K562 (cell line): Measurements from ENCODE around the gene DGUOK. TPM values are rescaled to one million over a fixed set of nuclear protein-coding genes. Genes with fewer than 3 reads are reported as not detected.

Experiments
- ATAC-seq: fragments of 200-7000 bp; cut with Tn5 transposase; 3 replicates; pipeline ENCODE4 v1.9.1; 2020; ENCODE audit warnings: moderate library complexity
- BruUV-seq: library from RNA; stranded (reverse); fragments of 400-500 nt; replicated peaks from 2 replicates; lab custom pipeline; 2021; lab: Mats Ljungman, UMichigan
- CTCF ChIA-PET: fragments of 300-600 bp; formaldehyde crosslinking; extraction: SDS; loops from one replicate; lab custom pipeline; 2021; ENCODE audit warnings: low intra/inter-chr PET ratio; lab: Yijun Ruan, JAX
- POLR2A ChIA-PET: fragments of 300-600, 350-650 bp; sonication (Branson Sonifier 250); formaldehyde crosslinking; extraction: SDS; loops from one replicate; lab custom pipeline; 2021; ENCODE audit warnings: antibody characterized with exemption, inconsistent platforms; lab: Yijun Ruan, JAX
- DNase-seq, 4 experiments: peaks; one replicate each; pipeline versions ENCODE4 v3.0.0 to v3.0.0-alpha.2; 2011 to 2018; ENCODE audit warnings: low spot score in 3 of 4, mixed read lengths in 3 of 4; ENCODE audit errors: extremely low read depth in 1 of 4
- FAIRE-seq: peaks from 2 replicates; lab custom pipeline; 2011; peaks lifted over from hg19 to GRCh38; lab: Jason Lieb, UNC
- H2AFZ ChIP-seq: 2 replicates; pipeline ENCODE4 v1.6.0; 2011; ENCODE audit warnings: low read depth, low read length, control low read depth, inconsistent platforms
- H3K27ac ChIP-seq: fragments of 200-600 bp; 3 replicates; pipeline ENCODE4 v1.8.0; 2011; ENCODE audit warnings: low read depth, mild to moderate bottlenecking, control low read depth, inconsistent platforms, low read length, moderate library complexity, mixed read lengths; ENCODE audit errors: extremely low read depth
- H3K27me3 ChIP-seq, 2 experiments: fragments of 300-600 bp in 1 of 2; 2 replicates in 1 of 2; 3 replicates in 1 of 2; pipeline versions ENCODE4 v1.6.0 to v1.8.0; 2011; ENCODE audit warnings: inconsistent platforms in 2 of 2, low read length in 2 of 2, mild to moderate bottlenecking in 1 of 2, mixed read lengths in 1 of 2, moderate library complexity in 1 of 2; ENCODE audit not compliant: control insufficient read depth in 2 of 2, insufficient read depth in 2 of 2
- H3K36me3 ChIP-seq: fragments of 300-600 bp; 3 replicates; pipeline ENCODE4 v1.8.0; 2011; ENCODE audit warnings: mild to moderate bottlenecking, low read length, inconsistent platforms; ENCODE audit not compliant: control insufficient read depth, insufficient read depth
- H3K4me1 ChIP-seq, 2 experiments: fragments of 200-600 bp in 1 of 2; replicated peaks in 1 of 2; 2 replicates in 1 of 2; 3 replicates in 1 of 2; pipeline versions ENCODE4 v1.5.1 to v1.8.0; 2011; ENCODE audit warnings: inconsistent platforms in 2 of 2, low read length in 2 of 2, mild to moderate bottlenecking in 1 of 2, mixed read lengths in 1 of 2, moderate library complexity in 1 of 2; ENCODE audit not compliant: control insufficient read depth in 2 of 2, insufficient read depth in 2 of 2
- H3K4me2 ChIP-seq: 2 replicates; pipeline ENCODE4 v1.6.1; 2011; ENCODE audit warnings: low read length, control low read depth, inconsistent platforms, mixed read lengths; ENCODE audit not compliant: insufficient read depth
- H3K4me3 ChIP-seq: fragments of 200-600 bp; sonication (generic), shearing (Covaris generic); 2 replicates; pipeline ENCODE4 v1.5.1; 2016; ENCODE audit warnings: control low read depth, inconsistent platforms
- H3K79me2 ChIP-seq: fragments of 200-600 bp; 3 replicates; pipeline ENCODE4 v1.8.0; 2011; ENCODE audit warnings: low read length, inconsistent platforms; ENCODE audit not compliant: control insufficient read depth, insufficient read depth
- H3K9ac ChIP-seq, 2 experiments: 2 replicates each; pipeline versions ENCODE4 v1.6.0 to v1.6.1; 2011; ENCODE audit warnings: low read depth in 2 of 2, low read length in 2 of 2, control low read depth in 1 of 2, inconsistent platforms in 1 of 2, mild to moderate bottlenecking in 1 of 2, mixed read lengths in 1 of 2; ENCODE audit not compliant: insufficient read depth in 1 of 2
- H3K9me1 ChIP-seq: one replicate; pipeline ENCODE4 v1.6.0; 2011; ENCODE audit warnings: inconsistent platforms, mild to moderate bottlenecking, low read length, moderate library complexity; ENCODE audit not compliant: control insufficient read depth, insufficient read depth
- H3K9me3 ChIP-seq: replicated peaks from 2 replicates; pipeline ENCODE4 v1.5.1; 2011; ENCODE audit warnings: low read depth, low read length, inconsistent platforms; ENCODE audit not compliant: control insufficient read depth, insufficient read depth
- H4K20me1 ChIP-seq: replicated peaks from 2 replicates; pipeline ENCODE4 v1.6.1; 2011; ENCODE audit warnings: low read length, inconsistent platforms, mixed read lengths; ENCODE audit not compliant: control insufficient read depth, insufficient read depth
- BCOR ChIP-seq: fragments of 450-650 bp; IDR thresholded peaks from 2 replicates; pipeline ENCODE4 v1.6.1; 2016
- KLF10 ChIP-seq: fragments of 250-450 bp; sonication (Bioruptor Pico); IDR thresholded peaks from 2 replicates; pipeline ENCODE4 v1.6.1; 2021; ENCODE audit warnings: matching md5 sums
- MEF2A ChIP-seq: IDR thresholded peaks from 2 replicates; pipeline ENCODE4 v1.6.1; 2011; ENCODE audit warnings: low read depth, mild to moderate bottlenecking, low read length, moderate library complexity; ENCODE audit not compliant: control insufficient read depth
- NR3C1 ChIP-seq: sonication (generic); formaldehyde crosslinking; IDR thresholded peaks from 2 replicates; pipeline ENCODE4 v1.8.1; 2022; ENCODE audit warnings: missing genetic modification reagents
- POLR2AphosphoS5 ChIP-seq: IDR thresholded peaks from 2 replicates; pipeline ENCODE4 v1.6.1; 2011; ENCODE audit warnings: mild to moderate bottlenecking, low read depth, low read length, moderate library complexity; ENCODE audit not compliant: control insufficient read depth, insufficient read depth
- PRPF4 ChIP-seq: fragments of 200-400 bp; formaldehyde crosslinking; IDR thresholded peaks from one replicate; pipeline ENCODE4 v1.6.1; 2017; ENCODE audit warnings: low read length, low read depth, mild to moderate bottlenecking; ENCODE audit not compliant: insufficient read depth, poor library complexity, severe bottlenecking
- RBM22 ChIP-seq: fragments of 200-400 bp; formaldehyde crosslinking; IDR thresholded peaks from 2 replicates; pipeline ENCODE4 v1.6.1; 2018; ENCODE audit warnings: low read length, low read depth; ENCODE audit not compliant: poor library complexity, severe bottlenecking
- RBM25 ChIP-seq: fragments of 200-400 bp; formaldehyde crosslinking; IDR thresholded peaks from 2 replicates; pipeline ENCODE4 v1.6.1; 2018; ENCODE audit warnings: low read length, low read depth, moderate library complexity; ENCODE audit not compliant: severe bottlenecking
- SPI1 ChIP-seq: IDR thresholded peaks from 2 replicates; pipeline ENCODE4 v1.6.1; 2011; ENCODE audit warnings: low read depth, low read length, control low read depth, borderline replicate concordance
- ZNF354B ChIP-seq: fragments of 250-450 bp; sonication (Bioruptor Pico); IDR thresholded peaks from 2 replicates; pipeline ENCODE4 v1.4.0; 2020
- WGBS: fragments of 100-300 bp; shearing (Covaris generic); methylation state at CpG from one replicate; pipeline ENCODE4 v1.1.6; 2016; ENCODE audit warnings: low coverage, mixed read lengths; ENCODE audit not compliant: insufficient coverage; ENCODE audit errors: missing lambda C conversion rate; 5-methylcytosine and 5-hydroxymethylcytosine counted together
- in situ Hi-C: fragments of 300-500 bp; cut with MboI; formaldehyde crosslinking; loops from 4 replicates; pipeline ENCODE4 v1.15.0; 2018; ENCODE audit warnings: inconsistent platforms, mixed read lengths
- intact Hi-C: fragments of 100-400 bp; cut with micrococcal nuclease; formaldehyde crosslinking; loops from 2 replicates; pipeline ENCODE4 v1.14.2; 2022
- polyA plus RNA-seq, 8 experiments: library from polyadenylated mRNA; depleted of rRNA in 4 of 8; stranded (reverse) in 5 of 8; unstranded in 3 of 8; fragments of >200 nt; fragmentation: Nextera tagmentation in 2 of 8; fragmentation: Illumina TruSeq in 1 of 8; extraction: Ambion mirVana in 2 of 8; extraction: Trizol in 1 of 8; gene quantifications; 2 replicates each; pipeline versions ENCODE4 v1.2.1 to v1.2.3, GENCODE V29; 2011 to 2014; ENCODE audit warnings: inconsistent platforms in 1 of 8, missing spikeins in 1 of 8
- total RNA-seq, 7 experiments: library from RNA; depleted of rRNA in 6 of 7; stranded (reverse); fragments of >200 nt in 6 of 7; fragmentation: Illumina TruSeq in 2 of 7; extraction: Trizol in 2 of 7; gene quantifications; 2 replicates each; pipeline versions ENCODE4 v1.2.1 to v1.2.3, GENCODE V29; 2011 to 2021; ENCODE audit warnings: low replicate concordance in 1 of 7
- TF ChIP-seq, protein P1 (sequence below), 2 experiments: fragments of 150-350 bp in 1 of 2; IDR thresholded peaks; 2 replicates each; pipeline ENCODE4 v1.6.1; 2012 to 2016; ENCODE audit warnings: low read depth in 2 of 2, low read length in 2 of 2, mild to moderate bottlenecking in 1 of 2, moderate library complexity in 1 of 2
- TF ChIP-seq, protein P2 (sequence below): sonication (generic); formaldehyde crosslinking; IDR thresholded peaks from 2 replicates; pipeline ENCODE4 v1.8.0; 2022; ENCODE audit warnings: mild to moderate bottlenecking, low read depth, missing genetic modification reagents

Gene DGUOK
- total and polyA plus RNA-seq, 9 of the 15 experiments (the other 6 are each of a cell fraction or from before 2014, with no cell fraction given) = 67.0 to 288 (median 126) TPM

DNA sequence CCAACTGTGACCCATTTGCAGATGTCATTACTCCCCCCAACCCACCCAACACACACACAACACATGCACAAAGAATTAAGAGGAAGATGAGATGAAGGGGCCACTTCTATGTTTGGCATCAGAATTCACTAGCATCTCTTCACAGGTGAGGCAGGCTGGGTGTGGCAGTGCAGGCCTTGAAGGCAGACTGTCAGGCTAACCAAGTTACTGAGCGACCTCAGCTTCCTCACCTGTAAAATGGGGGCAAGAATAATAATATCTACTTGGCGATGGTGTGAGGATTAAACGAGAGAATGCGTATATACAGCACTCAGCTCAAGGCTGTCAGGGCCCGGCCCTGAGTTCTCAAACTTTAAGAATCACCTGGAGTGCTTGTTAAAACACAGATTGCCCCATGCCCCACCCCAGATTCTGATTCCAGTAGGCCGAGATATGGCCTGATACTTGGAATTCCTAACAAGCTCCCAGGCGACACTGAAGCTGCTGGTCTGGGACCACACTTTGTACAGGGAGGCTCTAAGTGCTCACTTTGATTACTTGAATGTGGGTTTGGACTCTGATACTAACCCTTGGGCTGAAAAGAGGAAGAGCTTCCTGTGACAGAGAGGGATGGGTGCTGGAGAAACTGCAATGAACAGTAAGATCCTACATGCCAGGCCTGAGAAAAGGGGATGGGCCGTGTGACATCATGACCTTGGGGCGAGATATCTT, 32.8 kb upstream of the DGUOK start:
- Histone ChIP-seq H3K27me3 (no peaks in the 10 kb centered on the region; a peak in 1 of 5 replicates), H2AFZ (no peak overlapping the region), H3K79me2 (no peaks in the 10 kb centered on the region), H3K9ac (no peak overlapping the region), H3K4me3 (no peak overlapping the region), H3K4me2 (no peak overlapping the region), H4K20me1 (no peaks in the 10 kb centered on the region), H3K36me3 (no peaks in the 10 kb centered on the region), H3K9me3 (no peaks in the 10 kb centered on the region; the same call in 1 of the 2 replicates), H3K4me1 (peaks cover 0 to 10% of the 10 kb centered on the region in 2 experiments; a peak in 1 of 5 replicates)
- POLR2A ChIA-PET = interaction anchor here (0.7 to 1.2 kb wide), 2 partner anchors 94 to 661 kb away, joined by 3 read pairs; partner anchors contain the start of gene PRADC1
- 27% methylated on average over 9 of the region's 9 CpGs for WGBS
- no TSS peak for BruUV-seq
- in situ Hi-C loops = no loop called here
- DNase-seq = no peak
- CTCF ChIA-PET = no interaction called here
- intact Hi-C loops = no loop called here
- FAIRE-seq = no peak
- ATAC-seq = no peak
- peak; percentile 82 for TF ChIP-seq SPI1
- TF ChIP-seq ZNF354B (CRISPR knock-in tag) = no peak
- no peak for TF ChIP-seq RBM22
- no peak for TF ChIP-seq NR3C1 (CRISPR knock-in tag)
- peak; percentile 26; the same call in 1 of the 2 replicates for TF ChIP-seq BCOR
- TF ChIP-seq POLR2AphosphoS5 = no peak
- TF ChIP-seq MEF2A = no peak
- TF ChIP-seq, protein P1, sequence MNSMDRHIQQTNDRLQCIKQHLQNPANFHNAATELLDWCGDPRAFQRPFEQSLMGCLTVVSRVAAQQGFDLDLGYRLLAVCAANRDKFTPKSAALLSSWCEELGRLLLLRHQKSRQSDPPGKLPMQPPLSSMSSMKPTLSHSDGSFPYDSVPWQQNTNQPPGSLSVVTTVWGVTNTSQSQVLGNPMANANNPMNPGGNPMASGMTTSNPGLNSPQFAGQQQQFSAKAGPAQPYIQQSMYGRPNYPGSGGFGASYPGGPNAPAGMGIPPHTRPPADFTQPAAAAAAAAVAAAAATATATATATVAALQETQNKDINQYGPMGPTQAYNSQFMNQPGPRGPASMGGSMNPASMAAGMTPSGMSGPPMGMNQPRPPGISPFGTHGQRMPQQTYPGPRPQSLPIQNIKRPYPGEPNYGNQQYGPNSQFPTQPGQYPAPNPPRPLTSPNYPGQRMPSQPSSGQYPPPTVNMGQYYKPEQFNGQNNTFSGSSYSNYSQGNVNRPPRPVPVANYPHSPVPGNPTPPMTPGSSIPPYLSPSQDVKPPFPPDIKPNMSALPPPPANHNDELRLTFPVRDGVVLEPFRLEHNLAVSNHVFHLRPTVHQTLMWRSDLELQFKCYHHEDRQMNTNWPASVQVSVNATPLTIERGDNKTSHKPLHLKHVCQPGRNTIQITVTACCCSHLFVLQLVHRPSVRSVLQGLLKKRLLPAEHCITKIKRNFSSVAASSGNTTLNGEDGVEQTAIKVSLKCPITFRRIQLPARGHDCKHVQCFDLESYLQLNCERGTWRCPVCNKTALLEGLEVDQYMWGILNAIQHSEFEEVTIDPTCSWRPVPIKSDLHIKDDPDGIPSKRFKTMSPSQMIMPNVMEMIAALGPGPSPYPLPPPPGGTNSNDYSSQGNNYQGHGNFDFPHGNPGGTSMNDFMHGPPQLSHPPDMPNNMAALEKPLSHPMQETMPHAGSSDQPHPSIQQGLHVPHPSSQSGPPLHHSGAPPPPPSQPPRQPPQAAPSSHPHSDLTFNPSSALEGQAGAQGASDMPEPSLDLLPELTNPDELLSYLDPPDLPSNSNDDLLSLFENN (IDR thresholded peaks at IDR 0.05; ENCODE audit: low read depth in 2 of 2, low read length in 2 of 2) = no peak
- no peak for TF ChIP-seq KLF10 (CRISPR knock-in tag)
- TF ChIP-seq, protein P2, sequence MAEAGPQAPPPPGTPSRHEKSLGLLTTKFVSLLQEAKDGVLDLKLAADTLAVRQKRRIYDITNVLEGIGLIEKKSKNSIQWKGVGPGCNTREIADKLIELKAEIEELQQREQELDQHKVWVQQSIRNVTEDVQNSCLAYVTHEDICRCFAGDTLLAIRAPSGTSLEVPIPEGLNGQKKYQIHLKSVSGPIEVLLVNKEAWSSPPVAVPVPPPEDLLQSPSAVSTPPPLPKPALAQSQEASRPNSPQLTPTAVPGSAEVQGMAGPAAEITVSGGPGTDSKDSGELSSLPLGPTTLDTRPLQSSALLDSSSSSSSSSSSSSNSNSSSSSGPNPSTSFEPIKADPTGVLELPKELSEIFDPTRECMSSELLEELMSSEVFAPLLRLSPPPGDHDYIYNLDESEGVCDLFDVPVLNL = no peak
- TF ChIP-seq RBM25 = peak; percentile 62
- TF ChIP-seq PRPF4 = no peak
- TF ChIP-seq, all 486 proteins: peak for 3
- no peaks in the 10 kb centered on the region for H3K9me1 ChIP-seq
- no peak overlapping the region for H3K27ac ChIP-seq
